IMR-90 (cell line): ENCODE data around the gene IGF1. TPM values are rescaled to one million over a fixed set of nuclear protein-coding genes. Genes with fewer than 3 reads are reported as not detected.

Experiments used
- ATAC-seq: fragments of 200-7000 bp; cut with Tn5 transposase; 2 replicates; pipeline ENCODE4 v1.9.1; 2020; ENCODE audit warnings: low read depth, mild to moderate bottlenecking, moderate library complexity
- BruUV-seq: library from RNA; stranded (reverse); fragments of 400-500 nt; replicated peaks from 2 replicates; lab custom pipeline; 2021; lab: Mats Ljungman, UMichigan
- CTCF ChIA-PET: fragments of 300-600 bp; formaldehyde crosslinking; extraction: SDS; loops from one replicate; lab custom pipeline; 2021; ENCODE audit warnings: antibody characterized with exemption; lab: Yijun Ruan, JAX
- POLR2A ChIA-PET: fragments of 300-600 bp; sonication (Branson Sonifier 250); formaldehyde crosslinking; loops from one replicate; lab custom pipeline; 2022; ENCODE audit warnings: antibody characterized with exemption; ENCODE audit not compliant: unreplicated experiment; lab: Charles Lee
- DNase-seq: peaks from one replicate; pipeline ENCODE4 v3.0.0; 2013
- H2AFZ ChIP-seq: replicated peaks from 2 replicates; pipeline ENCODE3; 2013; ENCODE audit warnings: low read length, mild to moderate bottlenecking; ENCODE audit not compliant: poor library complexity
- H2AK5ac ChIP-seq: 2 replicates; pipeline ENCODE4 v1.6.1; 2013; ENCODE audit warnings: low read depth, low read length, inconsistent platforms
- H2AK9ac ChIP-seq: replicated peaks from 2 replicates; pipeline ENCODE3; 2013; ENCODE audit warnings: mild to moderate bottlenecking, low read depth, low read length, moderate library complexity; ENCODE audit not compliant: poor library complexity
- H2BK120ac ChIP-seq: 2 replicates; pipeline ENCODE4 v1.6.1; 2013; ENCODE audit warnings: low read depth, low read length, inconsistent platforms
- H2BK15ac ChIP-seq: 3 replicates; pipeline ENCODE4 v1.6.1; 2013; ENCODE audit warnings: low read depth, low read length, inconsistent platforms
- H2BK20ac ChIP-seq: 2 replicates; pipeline ENCODE4 v1.6.1; 2013; ENCODE audit warnings: low read depth, mild to moderate bottlenecking, inconsistent platforms, low read length, moderate library complexity
- H2BK5ac ChIP-seq: 2 replicates; pipeline ENCODE4 v1.6.1; 2013; ENCODE audit warnings: mild to moderate bottlenecking, low read depth, low read length, inconsistent platforms; ENCODE audit not compliant: poor library complexity, severe bottlenecking
- H3K14ac ChIP-seq: replicated peaks from 2 replicates; pipeline ENCODE4 v1.6.1; 2013; ENCODE audit warnings: low read depth, low read length, inconsistent platforms
- H3K18ac ChIP-seq: 2 replicates; pipeline ENCODE4 v1.6.1; 2013; ENCODE audit warnings: low read depth, low read length, control low read depth
- H3K23ac ChIP-seq: 2 replicates; pipeline ENCODE4 v1.6.1; 2013; ENCODE audit warnings: low read depth, low read length, inconsistent platforms
- H3K27ac ChIP-seq: 2 replicates; pipeline ENCODE4 v1.5.1; 2013; ENCODE audit warnings: mild to moderate bottlenecking, control low read depth, low read length; ENCODE audit not compliant: insufficient read depth
- H3K27me3 ChIP-seq: 2 replicates; pipeline ENCODE4 v1.6.1; 2013; ENCODE audit warnings: low read length; ENCODE audit not compliant: control insufficient read depth, insufficient read depth
- H3K36me3 ChIP-seq: 2 replicates; pipeline ENCODE4 v1.6.1; 2013; ENCODE audit warnings: low read length, mixed read lengths; ENCODE audit not compliant: control insufficient read depth, insufficient read depth
- H3K4ac ChIP-seq: 2 replicates; pipeline ENCODE4 v1.6.1; 2013; ENCODE audit warnings: low read depth, low read length, inconsistent platforms
- H3K4me1 ChIP-seq: 2 replicates; pipeline ENCODE4 v1.6.1; 2013; ENCODE audit warnings: low read length, mixed read lengths; ENCODE audit not compliant: control insufficient read depth, insufficient read depth
- H3K4me2 ChIP-seq: 2 replicates; pipeline ENCODE4 v1.6.1; 2013; ENCODE audit warnings: low read depth, mild to moderate bottlenecking, control low read depth, low read length, moderate library complexity
- H3K4me3 ChIP-seq: 2 replicates; pipeline ENCODE4 v1.5.1; 2013; ENCODE audit warnings: low read depth, mild to moderate bottlenecking, control low read depth, low read length, moderate library complexity; ENCODE audit not compliant: insufficient read depth
- H3K56ac ChIP-seq: 2 replicates; pipeline ENCODE4 v1.6.1; 2013; ENCODE audit warnings: low read length, inconsistent platforms; ENCODE audit not compliant: insufficient read depth; ENCODE audit errors: extremely low read depth
- H3K79me1 ChIP-seq, 2 experiments: 2 replicates each; pipeline ENCODE4 v1.6.1; 2013; ENCODE audit warnings: low read length in 2 of 2, inconsistent platforms in 1 of 2, low read depth in 1 of 2
- H3K9ac ChIP-seq: 2 replicates; pipeline ENCODE4 v1.6.1; 2013; ENCODE audit warnings: low read depth, low read length, control low read depth
- H3K9me1 ChIP-seq: 2 replicates; pipeline ENCODE4 v1.6.1; 2013; ENCODE audit warnings: low read length, inconsistent platforms; ENCODE audit not compliant: insufficient read depth
- H3K9me3 ChIP-seq: 2 replicates; pipeline ENCODE4 v1.6.1; 2013; ENCODE audit warnings: low read length; ENCODE audit not compliant: control insufficient read depth, insufficient read depth
- H4K20me1 ChIP-seq: 2 replicates; pipeline ENCODE4 v1.6.1; 2013; ENCODE audit warnings: low read length, inconsistent platforms; ENCODE audit not compliant: insufficient read depth
- H4K5ac ChIP-seq: 2 replicates; pipeline ENCODE4 v1.6.1; 2013; ENCODE audit warnings: mild to moderate bottlenecking, low read depth, low read length, control low read depth
- H4K8ac ChIP-seq, 2 experiments: 2 replicates each; pipeline ENCODE4 v1.6.1; 2013; ENCODE audit warnings: low read depth in 2 of 2, low read length in 2 of 2, control low read depth in 1 of 2, inconsistent platforms in 1 of 2
- H4K91ac ChIP-seq: 2 replicates; pipeline ENCODE4 v1.6.1; 2013; ENCODE audit warnings: low read depth, low read length, inconsistent platforms; ENCODE audit not compliant: insufficient read depth
- BHLHE40 ChIP-seq: fragments of 150-350 bp; IDR thresholded peaks from 2 replicates; pipeline ENCODE4 v1.6.1; 2016; ENCODE audit warnings: mild to moderate bottlenecking, low read depth, low read length
- CEBPB ChIP-seq: IDR thresholded peaks from 2 replicates; pipeline ENCODE4 v1.6.1; 2012; ENCODE audit warnings: low read depth, low read length, improper control_type of control experiment
- FOS ChIP-seq: fragments of 150-350 bp; IDR thresholded peaks from 2 replicates; pipeline ENCODE4 v1.6.1; 2016; ENCODE audit warnings: low read depth, low read length
- MAFK ChIP-seq: IDR thresholded peaks from 2 replicates; pipeline ENCODE4 v1.6.1; 2012; ENCODE audit warnings: low read depth, low read length, improper control_type of control experiment
- MAZ ChIP-seq: IDR thresholded peaks from 2 replicates; pipeline ENCODE4 v1.6.1; 2012; ENCODE audit warnings: low read depth, mild to moderate bottlenecking, low read length, improper control_type of control experiment, moderate library complexity, borderline replicate concordance
- NFE2L2 ChIP-seq: fragments of 150-350 bp; IDR thresholded peaks from 2 replicates; pipeline ENCODE4 v1.6.1; 2016; ENCODE audit warnings: low read depth, mild to moderate bottlenecking, low read length
- POLR2A ChIP-seq: IDR thresholded peaks from 2 replicates; pipeline ENCODE4 v1.6.1; 2012; ENCODE audit warnings: mild to moderate bottlenecking, low read depth, low read length
- RFX5 ChIP-seq: IDR thresholded peaks from 2 replicates; pipeline ENCODE4 v1.8.0; 2012; ENCODE audit warnings: low read depth, mild to moderate bottlenecking, low read length, moderate library complexity
- WGBS, 2 experiments: methylation state at CpG; one replicate each; pipeline versions ENCODE4 v1.1.5 to v1.1.7; 2013; ENCODE audit warnings: missing lambda C conversion rate in 2 of 2; ENCODE audit not compliant: insufficient read length in 1 of 2; ENCODE audit errors: extremely low coverage in 2 of 2; 5-methylcytosine and 5-hydroxymethylcytosine counted together
- dilution Hi-C: fragments of 300-500 bp; cut with HindIII; formaldehyde crosslinking; loops from one replicate; pipeline ENCODE4 v1.14.3; 2018; ENCODE audit warnings: low sequenced_read_pairs; ENCODE audit not compliant: unreplicated experiment
- in situ Hi-C: fragments of 300-500 bp; cut with MboI; formaldehyde crosslinking; loops from 3 replicates; pipeline ENCODE4 v1.14.3; 2019; ENCODE audit warnings: low sequenced_read_pairs, inconsistent platforms, mixed read lengths
- intact Hi-C: fragments of 100-400 bp; cut with micrococcal nuclease; formaldehyde crosslinking; loops from 2 replicates; pipeline ENCODE4 v1.10.0; 2022
- polyA plus RNA-seq, 3 experiments: library from polyadenylated mRNA; depleted of rRNA; stranded (reverse); fragments of >200 nt; gene quantifications; 2 replicates each; pipeline ENCODE4 v1.2.3, GENCODE V29; 2012; ENCODE audit warnings: low replicate concordance in 1 of 3
- total RNA-seq: library from RNA; depleted of rRNA; stranded (reverse); fragments of >200 nt; gene quantifications from 2 replicates; pipeline ENCODE4 v1.2.3, GENCODE V29; 2012
- TF ChIP-seq, protein P1 (sequence below): conservative IDR thresholded peaks from 2 replicates; pipeline ENCODE4 v1.5.1; 2012; ENCODE audit warnings: mild to moderate bottlenecking, low read depth, low read length, improper control_type of control experiment
- TF ChIP-seq, protein P2 (sequence below): fragments of 150-350 bp; IDR thresholded peaks from 2 replicates; pipeline ENCODE4 v1.6.1; 2017; ENCODE audit warnings: mild to moderate bottlenecking, antibody characterized with exemption, low read length, low read depth

IGF1 gene
- total and polyA plus RNA-seq, 2 of the 4 experiments (the other 2 are of a cell fraction): under 0.01 to 0.12 TPM

DNA sequence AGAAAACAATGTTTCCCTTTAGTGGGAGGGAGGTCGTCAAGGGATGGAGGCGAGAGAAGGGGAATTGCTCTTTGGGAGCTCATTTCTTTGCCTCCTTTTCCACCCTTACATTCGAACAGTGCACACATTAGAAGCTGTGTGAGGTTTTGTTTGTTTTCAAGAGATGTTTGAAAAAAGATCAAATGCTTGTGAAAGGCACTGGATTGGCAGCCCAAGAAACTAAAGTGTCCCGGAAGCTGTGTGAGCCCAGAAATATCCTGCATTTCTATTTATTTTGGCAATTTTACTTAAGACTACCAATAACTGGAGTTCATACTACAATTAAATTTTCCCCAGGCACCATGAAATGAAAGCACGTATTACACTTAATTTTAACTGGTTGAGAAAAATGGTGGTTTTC, 67.0 kb downstream of the IGF1 start:
- Histone ChIP-seq H3K79me1 (no peaks in the 10 kb centered on the region), H4K20me1 (no peaks in the 10 kb centered on the region), H3K4me2 (no peak overlapping the region), H2AFZ (no peak overlapping the region), H4K8ac (no peak overlapping the region), H3K27me3 (no peaks in the 10 kb centered on the region), H2BK20ac (no peak overlapping the region), H2AK5ac (no peak overlapping the region), H3K56ac (no peak overlapping the region), H4K5ac (no peak overlapping the region), H3K27ac (no peak overlapping the region), H3K9ac (no peak overlapping the region), H3K4me3 (no peak overlapping the region), H2AK9ac (no peak overlapping the region), H3K4me1 (peaks cover 2% of the 10 kb centered on the region; the same call in 1 of the 2 replicates), H2BK120ac (no peak overlapping the region), H3K23ac (no peak overlapping the region), H3K18ac (no peak overlapping the region), H3K4ac (no peak overlapping the region), H3K14ac (no peak overlapping the region), H4K91ac (no peak overlapping the region), H2BK5ac (no peak overlapping the region), H3K9me3 (no peaks in the 10 kb centered on the region), H2BK15ac (no peak overlapping the region), H3K36me3 (no peaks in the 10 kb centered on the region), H3K9me1 (no peaks in the 10 kb centered on the region)
- intact Hi-C loops: no loop called here
- no TSS peak for BruUV-seq
- TF ChIP-seq FOS: no peak
- TF ChIP-seq, protein P1, sequence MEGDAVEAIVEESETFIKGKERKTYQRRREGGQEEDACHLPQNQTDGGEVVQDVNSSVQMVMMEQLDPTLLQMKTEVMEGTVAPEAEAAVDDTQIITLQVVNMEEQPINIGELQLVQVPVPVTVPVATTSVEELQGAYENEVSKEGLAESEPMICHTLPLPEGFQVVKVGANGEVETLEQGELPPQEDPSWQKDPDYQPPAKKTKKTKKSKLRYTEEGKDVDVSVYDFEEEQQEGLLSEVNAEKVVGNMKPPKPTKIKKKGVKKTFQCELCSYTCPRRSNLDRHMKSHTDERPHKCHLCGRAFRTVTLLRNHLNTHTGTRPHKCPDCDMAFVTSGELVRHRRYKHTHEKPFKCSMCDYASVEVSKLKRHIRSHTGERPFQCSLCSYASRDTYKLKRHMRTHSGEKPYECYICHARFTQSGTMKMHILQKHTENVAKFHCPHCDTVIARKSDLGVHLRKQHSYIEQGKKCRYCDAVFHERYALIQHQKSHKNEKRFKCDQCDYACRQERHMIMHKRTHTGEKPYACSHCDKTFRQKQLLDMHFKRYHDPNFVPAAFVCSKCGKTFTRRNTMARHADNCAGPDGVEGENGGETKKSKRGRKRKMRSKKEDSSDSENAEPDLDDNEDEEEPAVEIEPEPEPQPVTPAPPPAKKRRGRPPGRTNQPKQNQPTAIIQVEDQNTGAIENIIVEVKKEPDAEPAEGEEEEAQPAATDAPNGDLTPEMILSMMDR: no peak
- no peak for TF ChIP-seq MAFK
- TF ChIP-seq, protein P2, sequence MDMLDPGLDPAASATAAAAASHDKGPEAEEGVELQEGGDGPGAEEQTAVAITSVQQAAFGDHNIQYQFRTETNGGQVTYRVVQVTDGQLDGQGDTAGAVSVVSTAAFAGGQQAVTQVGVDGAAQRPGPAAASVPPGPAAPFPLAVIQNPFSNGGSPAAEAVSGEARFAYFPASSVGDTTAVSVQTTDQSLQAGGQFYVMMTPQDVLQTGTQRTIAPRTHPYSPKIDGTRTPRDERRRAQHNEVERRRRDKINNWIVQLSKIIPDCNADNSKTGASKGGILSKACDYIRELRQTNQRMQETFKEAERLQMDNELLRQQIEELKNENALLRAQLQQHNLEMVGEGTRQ: no peak
- no peak for TF ChIP-seq NFE2L2
- TF ChIP-seq CEBPB: no peak
- no peak for TF ChIP-seq MAZ
- TF ChIP-seq POLR2A: no peak
- TF ChIP-seq BHLHE40: no peak
- no peak for TF ChIP-seq RFX5
- CTCF ChIA-PET: no interaction called here
- in situ Hi-C loops: no loop called here
- ATAC-seq: no peak
- POLR2A ChIA-PET: no interaction called here
- dilution Hi-C loops: no loop called here
- no peak for DNase-seq
- no CpG with 5 or more reads among the region's 5 CpGs for WGBS, 2 experiments
